ENCODE data around the gene CSNK1D. TPM values are rescaled to one million over a fixed set of nuclear protein-coding genes. Genes with fewer than 3 reads are reported as not detected.

CSNK1D gene
- total RNA-seq, 1 experiment from 2014 or later, result 104 TPM

GRCh38 chr17:82241183-82241925, 32.1 kb downstream of the CSNK1D start:
- DNase-seq, result peak; percentile 92
- H3K9me3 ChIP-seq, result no peaks in the 10 kb centered on the region
- no peaks in the 10 kb centered on the region for H3K27me3 ChIP-seq
- no peak overlapping the region for H3K4me3 ChIP-seq
- peaks cover 94% of the 10 kb centered on the region for H3K36me3 ChIP-seq

GRCh38 chr17:82240506-82241182, 32.9 kb downstream of the CSNK1D start:
- H3K4me3 ChIP-seq, result no peak overlapping the region
- no peaks in the 10 kb centered on the region for H3K27me3 ChIP-seq
- DNase-seq, result no peak
- H3K36me3 ChIP-seq, result peaks cover 94% of the 10 kb centered on the region
- no peaks in the 10 kb centered on the region for H3K9me3 ChIP-seq

DNA sequence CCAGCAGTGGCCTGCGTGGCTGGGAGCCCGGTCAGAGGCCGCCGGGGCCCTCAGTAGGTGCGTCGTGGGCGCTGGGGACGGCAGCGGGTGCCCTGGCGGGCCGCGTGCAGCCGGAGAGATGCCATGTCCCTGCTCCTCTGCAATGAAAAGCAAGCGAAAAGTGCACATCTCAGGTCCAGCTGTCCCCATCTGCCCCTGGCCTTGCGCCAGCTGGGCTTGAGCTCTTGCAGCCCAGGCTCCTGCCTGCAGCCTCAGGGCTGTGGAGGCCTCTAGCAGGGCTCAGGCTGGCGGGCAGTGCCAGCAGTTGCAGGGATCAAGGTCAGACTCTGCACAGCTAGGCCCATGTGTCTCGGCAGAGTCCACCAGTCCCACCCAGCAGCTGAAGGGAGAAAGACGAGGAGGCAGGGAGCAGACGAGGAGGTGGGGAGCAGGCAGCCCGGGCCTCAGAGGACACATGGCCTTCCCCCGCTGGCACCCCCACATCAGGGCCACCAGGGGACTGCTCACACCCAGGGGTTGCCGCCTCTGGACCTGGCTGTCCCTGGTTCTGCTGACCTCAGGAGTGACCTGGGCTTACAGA, 33.5 kb downstream of the CSNK1D start:
- no peaks in the 10 kb centered on the region for H3K9me3 ChIP-seq
- no peaks in the 10 kb centered on the region for H3K27me3 ChIP-seq
- H3K4me3 ChIP-seq, result no peak overlapping the region
- peaks cover 94% of the 10 kb centered on the region for H3K36me3 ChIP-seq
- DNase-seq, result no peak

DNA sequence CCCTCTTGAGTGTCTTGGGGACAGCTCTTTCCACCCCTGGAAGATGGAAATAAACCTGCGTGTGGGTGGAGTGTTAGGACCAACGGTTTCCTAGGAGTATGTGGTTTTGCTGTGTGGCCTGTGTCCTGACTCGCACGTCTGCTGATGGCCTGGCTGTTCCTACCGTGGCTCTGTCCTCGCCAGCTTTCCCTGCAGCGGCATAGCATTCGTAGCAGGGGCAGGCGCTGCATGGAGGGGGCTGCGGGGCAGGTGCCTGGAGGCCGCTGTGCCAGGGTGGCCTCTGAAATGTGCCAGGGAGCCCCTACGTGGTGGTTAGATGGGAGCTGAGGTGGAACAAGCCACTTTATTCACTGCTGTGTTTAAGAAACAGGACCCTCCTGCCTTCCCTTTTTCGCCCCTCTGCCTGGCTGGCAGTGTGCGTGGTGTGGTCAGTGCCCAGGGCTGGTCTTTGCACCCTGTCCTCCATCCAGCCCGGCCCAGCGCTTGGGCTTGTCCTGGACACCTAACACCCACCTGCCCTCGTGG, 34.0 kb downstream of the CSNK1D start:
- no peak for DNase-seq
- H3K36me3 ChIP-seq, result peaks cover 94% of the 10 kb centered on the region

DNA sequence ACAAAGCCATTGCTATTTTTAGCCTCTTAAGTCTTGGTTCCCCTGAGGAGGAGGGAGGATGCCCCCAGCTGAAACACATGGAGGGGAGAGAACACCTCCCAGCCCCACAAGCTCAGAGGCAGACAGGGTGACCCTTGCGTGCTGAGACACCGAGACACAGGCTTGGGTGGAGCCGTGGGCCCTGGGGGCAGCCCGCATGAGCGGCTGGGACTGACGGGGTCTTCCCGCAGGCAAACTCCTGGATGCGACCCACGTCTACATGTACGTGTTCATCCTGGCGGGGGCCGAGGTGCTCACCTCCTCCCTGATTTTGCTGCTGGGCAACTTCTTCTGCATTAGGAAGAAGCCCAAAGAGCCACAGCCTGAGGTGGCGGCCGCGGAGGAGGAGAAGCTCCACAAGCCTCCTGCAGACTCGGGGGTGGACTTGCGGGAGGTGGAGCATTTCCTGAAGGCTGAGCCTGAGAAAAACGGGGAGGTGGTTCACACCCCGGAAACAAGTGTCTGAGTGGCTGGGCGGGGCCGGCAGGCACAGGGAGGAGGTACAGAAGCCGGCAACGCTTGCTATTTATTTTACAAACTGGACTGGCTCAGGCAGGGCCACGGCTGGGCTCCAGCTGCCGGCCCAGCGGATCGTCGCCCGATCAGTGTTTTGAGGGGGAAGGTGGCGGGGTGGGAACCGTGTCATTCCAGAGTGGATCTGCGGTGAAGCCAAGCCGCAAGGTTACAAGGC, 34.9 kb downstream of the CSNK1D start:
- Histone ChIP-seq H3K9me3 (no peaks in the 10 kb centered on the region), H3K36me3 (peaks cover 91% of the 10 kb centered on the region)
- no peak for DNase-seq

More for the DNA sequence above, 34.0 kb downstream of the CSNK1D start:
- Histone ChIP-seq H3K9me3 (no peaks in the 10 kb centered on the region), H3K27me3 (no peaks in the 10 kb centered on the region), H3K4me3 (no peak overlapping the region)

DNA sequence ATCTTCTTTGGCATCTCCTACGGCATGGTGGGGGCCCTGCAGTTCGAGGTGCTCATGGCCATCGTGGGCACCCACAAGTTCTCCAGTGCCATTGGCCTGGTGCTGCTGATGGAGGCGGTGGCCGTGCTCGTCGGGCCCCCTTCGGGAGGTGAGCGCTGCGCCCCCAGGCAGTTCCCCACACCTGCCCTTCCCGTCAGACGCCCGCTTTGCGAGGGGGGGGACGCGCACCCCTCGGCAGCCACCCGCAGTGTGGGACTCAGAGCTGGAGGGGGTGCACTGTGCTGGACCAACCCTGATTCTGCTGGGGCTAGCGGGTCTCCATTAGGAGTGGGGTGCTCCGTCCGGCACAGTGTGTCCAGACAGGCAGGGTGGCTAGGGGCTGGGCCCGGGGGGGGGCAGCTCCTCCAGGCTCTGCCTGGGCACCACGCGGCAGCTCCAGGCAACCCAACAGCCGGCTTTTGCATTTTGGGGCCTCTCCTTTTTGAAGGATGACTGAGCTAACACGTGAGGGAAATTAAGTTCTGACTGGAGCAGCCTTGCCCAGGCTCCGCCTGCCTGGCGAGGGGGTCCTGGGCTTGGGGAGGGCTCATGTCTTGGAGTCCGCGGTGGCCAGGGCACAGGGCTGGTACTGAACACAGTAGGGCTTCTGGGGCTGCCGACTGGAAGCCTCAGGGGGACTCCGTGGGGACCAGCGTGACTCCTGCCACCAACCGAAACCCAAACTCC, 35.6 kb downstream of the CSNK1D start:
- no peak for DNase-seq
- Histone ChIP-seq H3K36me3 (peaks cover 91% of the 10 kb centered on the region), H3K4me3 (no peak overlapping the region)

More for the DNA sequence above, 34.9 kb downstream of the CSNK1D start:
- Histone ChIP-seq H3K27me3 (no peaks in the 10 kb centered on the region), H3K4me3 (no peak overlapping the region)

GRCh38 chr17:82237083-82237745, 36.3 kb downstream of the CSNK1D start:
- H3K4me3 ChIP-seq, result no peak overlapping the region
- no peak for DNase-seq
- no peaks in the 10 kb centered on the region for H3K27me3 ChIP-seq
- no peaks in the 10 kb centered on the region for H3K9me3 ChIP-seq
- H3K36me3 ChIP-seq, result peaks cover 89% of the 10 kb centered on the region

More for the DNA sequence above, 35.6 kb downstream of the CSNK1D start:
- Histone ChIP-seq H3K27me3 (no peaks in the 10 kb centered on the region), H3K9me3 (no peaks in the 10 kb centered on the region)

DNA sequence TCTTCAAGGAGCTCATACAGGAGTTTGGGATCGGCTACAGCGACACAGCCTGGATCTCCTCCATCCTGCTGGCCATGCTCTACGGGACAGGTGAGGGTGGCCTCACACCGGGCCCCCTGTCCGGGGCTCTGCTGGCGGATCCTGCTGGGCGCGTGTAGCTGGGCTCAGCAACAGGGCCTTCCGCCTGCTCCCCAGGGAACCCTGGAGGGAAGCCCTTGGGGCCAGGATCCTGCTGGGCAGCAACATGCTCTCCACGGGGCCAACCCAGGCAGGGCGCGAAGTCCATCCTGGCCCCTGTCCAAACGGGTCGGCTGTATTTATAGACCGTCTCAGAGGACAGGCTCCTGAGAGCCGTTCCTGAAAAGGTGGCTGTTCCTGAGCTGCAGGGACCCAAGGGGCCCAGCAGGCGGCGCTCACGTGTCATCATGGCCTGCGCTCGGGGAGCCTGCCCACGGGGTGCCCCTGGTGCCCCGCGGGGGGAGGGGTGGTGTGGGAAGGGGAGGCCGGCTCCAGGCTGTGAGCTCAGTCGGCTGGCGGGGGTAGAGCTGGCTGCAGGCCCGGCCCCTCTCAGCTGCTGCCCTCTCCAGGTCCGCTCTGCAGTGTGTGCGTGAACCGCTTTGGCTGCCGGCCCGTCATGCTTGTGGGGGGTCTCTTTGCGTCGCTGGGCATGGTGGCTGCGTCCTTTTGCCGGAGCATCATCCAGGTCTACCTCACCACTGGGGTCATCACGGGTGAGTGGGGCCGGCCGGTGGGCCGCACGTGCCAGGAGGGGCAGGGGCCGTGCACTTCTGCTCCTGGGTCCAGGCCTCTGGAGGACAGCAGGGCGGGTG, 37.1 kb downstream of the CSNK1D start:
- Histone ChIP-seq H3K27me3 (no peaks in the 10 kb centered on the region), H3K36me3 (peaks cover 91% of the 10 kb centered on the region), H3K9me3 (no peaks in the 10 kb centered on the region), H3K4me3 (no peak overlapping the region)
- DNase-seq, result peak; percentile 62

DNA sequence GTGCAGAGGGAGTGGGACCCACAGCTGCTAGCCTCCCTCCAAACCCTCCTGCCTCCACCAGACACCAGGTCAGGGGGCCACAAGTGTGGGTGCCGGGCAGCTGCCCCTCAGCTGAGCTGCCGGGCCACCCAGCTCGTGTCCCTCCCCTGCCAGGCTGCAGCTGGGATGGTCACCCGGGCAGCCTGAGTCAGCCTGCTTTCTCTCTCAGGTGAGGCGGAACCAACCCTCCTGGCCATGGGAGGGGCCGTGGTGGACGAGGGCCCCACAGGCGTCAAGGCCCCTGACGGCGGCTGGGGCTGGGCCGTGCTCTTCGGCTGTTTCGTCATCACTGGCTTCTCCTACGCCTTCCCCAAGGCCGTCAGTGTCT, 37.7 kb downstream of the CSNK1D start:
- Histone ChIP-seq H3K27me3 (no peaks in the 10 kb centered on the region), H3K9me3 (no peaks in the 10 kb centered on the region), H3K4me3 (no peak overlapping the region), H3K36me3 (peaks cover 90% of the 10 kb centered on the region)
- DNase-seq, result no peak

- Histone ChIP-seq H3K27me3 (no peaks in the 10 kb centered on the region), H3K9me3 (no peaks in the 10 kb centered on the region), H3K36me3 (peaks cover 90% of the 10 kb centered on the region)
These were observed 38.3 kb downstream of the CSNK1D start for GRCh38 chr17:82235056-82235774.

GRCh38 chr17:82234211-82235055, 39.1 kb downstream of the CSNK1D start:
- peaks cover 90% of the 10 kb centered on the region for H3K36me3 ChIP-seq

More at GRCh38 chr17:82235056-82235774, 38.3 kb downstream of the CSNK1D start:
- no peak overlapping the region for H3K4me3 ChIP-seq
- no peak for DNase-seq

GRCh38 chr17:82232876-82233785, 40.4 kb downstream of the CSNK1D start:
- no peak for DNase-seq
- H3K4me3 ChIP-seq, result no peak overlapping the region
- H3K27me3 ChIP-seq, result no peaks in the 10 kb centered on the region
- H3K36me3 ChIP-seq, result peaks cover 84% of the 10 kb centered on the region
- H3K9me3 ChIP-seq, result no peaks in the 10 kb centered on the region

More at GRCh38 chr17:82234211-82235055, 39.1 kb downstream of the CSNK1D start:
- DNase-seq, result no peak
- no peaks in the 10 kb centered on the region for H3K9me3 ChIP-seq
- no peak overlapping the region for H3K4me3 ChIP-seq
- H3K27me3 ChIP-seq, result no peaks in the 10 kb centered on the region

DNA sequence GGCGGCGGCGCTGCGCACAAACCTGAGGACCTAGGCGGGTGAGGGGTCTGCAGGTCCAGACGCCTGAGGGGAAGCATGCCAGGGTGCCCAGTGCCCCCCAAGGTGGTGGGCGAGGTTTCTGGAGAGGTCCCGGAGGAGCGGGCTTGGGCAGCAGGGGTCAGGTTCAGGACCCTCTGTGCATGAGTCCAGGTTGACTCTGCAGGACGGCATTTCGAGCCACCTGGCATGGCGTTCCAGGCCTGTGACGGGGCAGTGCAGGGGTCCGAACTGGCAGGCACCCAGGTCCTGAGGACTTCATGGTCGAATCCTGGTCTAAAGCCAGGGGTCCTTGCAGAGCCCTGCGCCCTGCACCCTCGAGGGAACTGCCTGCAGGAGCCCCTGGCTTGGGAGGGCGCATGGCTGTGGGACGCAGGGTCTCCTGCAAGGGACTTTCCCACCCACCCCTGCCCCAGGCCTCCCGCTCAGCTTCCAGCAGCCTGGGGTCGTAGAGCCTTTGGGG, 41.1 kb downstream of the CSNK1D start:
- H3K27me3 ChIP-seq, result no peaks in the 10 kb centered on the region
- DNase-seq, result no peak
- H3K36me3 ChIP-seq, result peaks cover 76% of the 10 kb centered on the region
- H3K9me3 ChIP-seq, result no peaks in the 10 kb centered on the region
- H3K4me3 ChIP-seq, result no peak overlapping the region
